NCI-H526 treated with DMSO at 0.1 percent for 48 hours (cell line): ENCODE results near the gene KLHDC8A.

Source experiments
- DNase-seq: peaks from one replicate; lab custom pipeline; 2025; lab: John Stamatoyannopoulos, UW

The KLHDC8A gene

GRCh38 chr1:205296154-205296553 lies 60.6 kb downstream of the KLHDC8A start:
- DNase-seq, result no peak

GRCh38 chr1:205294934-205295333 lies 61.8 kb downstream of the KLHDC8A start:
- DNase-seq, result no peak

DNA sequence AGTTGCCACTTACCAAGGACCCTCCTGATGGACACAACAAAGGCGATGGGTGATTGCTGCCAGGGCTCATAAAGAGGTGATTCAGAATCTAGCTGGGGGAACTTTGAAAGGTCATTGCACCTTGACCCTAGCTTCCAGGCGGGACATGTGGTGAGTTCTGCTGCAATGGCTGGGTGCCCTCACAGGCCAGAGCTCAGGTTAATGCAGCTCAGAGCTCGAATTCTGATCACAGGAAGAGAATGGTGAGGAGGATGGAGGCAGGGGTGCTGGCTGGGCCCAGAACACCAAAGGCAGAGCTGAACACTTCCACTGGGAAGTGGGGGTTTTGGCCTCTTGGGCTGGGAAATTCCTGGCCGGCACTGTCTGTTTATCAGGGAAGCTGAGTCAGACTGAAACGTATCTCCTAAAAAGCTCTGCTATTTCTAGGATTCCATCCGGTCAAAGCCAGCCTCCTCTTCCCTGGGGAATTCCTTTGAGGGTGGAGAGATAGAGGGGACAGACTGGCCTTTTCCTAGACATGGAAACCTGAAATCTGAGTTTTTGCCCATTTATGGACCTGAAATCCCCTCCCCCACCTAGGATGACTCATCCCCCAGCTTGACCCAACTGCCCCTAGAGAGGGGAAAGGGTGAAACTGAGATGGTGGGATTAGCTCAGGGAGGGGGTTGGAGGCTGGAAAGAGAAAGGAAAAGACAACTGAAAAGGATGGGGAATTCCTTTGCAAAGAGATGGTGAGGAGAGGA lies 62.4 kb downstream of the KLHDC8A start:
- DNase-seq, result no peak

DNA sequence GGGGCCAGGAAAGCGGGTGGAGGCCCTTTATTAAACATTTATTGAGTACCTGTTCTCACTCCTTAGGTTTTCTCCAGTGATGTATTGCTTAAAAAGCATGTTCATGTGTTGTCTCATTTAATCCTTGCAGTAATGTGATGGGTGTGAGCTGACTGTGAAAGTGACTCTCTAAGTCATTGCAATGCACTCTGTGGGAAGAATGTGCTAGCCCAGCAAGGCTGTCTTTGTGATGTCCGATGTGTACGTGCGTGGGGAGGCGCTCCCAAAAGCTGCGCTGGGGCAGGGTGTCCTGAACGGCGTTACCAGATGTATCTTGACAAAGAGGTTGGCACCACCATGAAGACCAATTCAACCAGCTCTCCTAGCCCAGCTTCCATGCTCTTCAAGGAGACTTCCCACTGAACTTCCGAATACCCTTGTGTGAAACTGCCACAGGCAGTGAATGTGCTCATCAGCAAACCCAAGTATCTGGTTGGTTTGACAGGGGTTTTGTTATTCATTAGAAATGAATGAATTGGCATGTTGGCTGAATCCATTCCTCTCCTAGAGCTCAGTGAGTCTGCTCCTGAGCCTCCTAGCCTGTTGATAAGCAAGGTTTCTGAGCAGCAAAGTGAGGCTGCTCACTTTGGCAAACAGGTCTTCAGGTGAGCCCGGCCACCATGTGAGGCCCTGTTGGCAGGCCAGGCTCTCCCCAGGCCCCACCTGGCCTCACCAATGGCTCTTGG lies 63.2 kb downstream of the KLHDC8A start:
- DNase-seq, result no peak

- DNase-seq, result no peak
Measured at GRCh38 chr1:205291596-205291995, 65.1 kb downstream of the KLHDC8A start.

- DNase-seq, result no peak
Measured at GRCh38 chr1:205287767-205288559, 68.8 kb downstream of the KLHDC8A start.

GRCh38 chr1:205287076-205287475 lies 69.6 kb downstream of the KLHDC8A start:
- no peak for DNase-seq

GRCh38 chr1:205286335-205286950 lies 70.3 kb downstream of the KLHDC8A start:
- no peak for DNase-seq
